ENCODE results near the gene SLC37A3. TPM values are rescaled to one million over a fixed set of nuclear protein-coding genes. Genes with fewer than 3 reads are reported as not detected.
"Not testable (repeated sequence)": the region's sequence is repeated elsewhere in the genome, so short reads cannot be mapped to it uniquely, and the experiment has no call there.

The SLC37A3 gene
- total and polyA plus RNA-seq, 11 donors: 6.5 to 16.1 (median 9.5) TPM

GRCh38 chr7:140314573-140315480, 83.5 kb downstream of the SLC37A3 start:
- no peak for TF ChIP-seq CTCF (IDR thresholded peaks at IDR 0.05)
- no peak for TF ChIP-seq POLR2A (IDR thresholded peaks at IDR 0.05)
- Histone ChIP-seq H3K27ac (peak overlapping the region in 3 of 12 donors; percentile 57 to 89 (median 80)), H3K9me3 (peaks cover 0 to 19% (median 6%) of the 10 kb centered on the region in 12 donors), H3K4me1 (peaks cover 0 to 58% (median 5%) of the 10 kb centered on the region in 12 donors), H3K36me3 (no peaks in the 10 kb centered on the region), H3K27me3 (no peaks in the 10 kb centered on the region), H3K4me3 (peak overlapping the region in 1 of 12 donors; percentile 45)
- 74 to 91% (median 88%) methylated on average over 21 of the region's 21 CpGs for WGBS, 4 donors
- intact Hi-C loops (cut with DNase I): loop anchor here in 1 of 10 donors (5.0 kb wide), 1 partner anchor 143 kb away; no protein-coding TSS in a partner anchor
- no peak for DNase-seq
- ATAC-seq: peak in 1 of 4 donors; percentile 34

- no peak for TF ChIP-seq CTCF (IDR thresholded peaks at IDR 0.05)
- no peak for TF ChIP-seq POLR2A (IDR thresholded peaks at IDR 0.05)
- ATAC-seq (no peak), DNase-seq (no peak)
- no peaks in the 10 kb centered on the region for H3K36me3 ChIP-seq
- WGBS, 4 donors: 90 to 93% (median 91%) methylated on average over 2 of the region's 2 CpGs
- intact Hi-C loops (cut with DNase I): no loop called here
- H3K4me3 ChIP-seq: no peak overlapping the region
- no peaks in the 10 kb centered on the region for H3K27me3 ChIP-seq
- H3K4me1 ChIP-seq: peaks cover 0 to 50% (median 5%) of the 10 kb centered on the region in 12 donors
- H3K27ac ChIP-seq: peak overlapping the region in 1 of 12 donors; percentile 1
- H3K9me3 ChIP-seq: peaks cover 0 to 19% (median 6%) of the 10 kb centered on the region in 12 donors
Observed at GRCh38 chr7:140312141-140312846, 86.0 kb downstream of the SLC37A3 start.

GRCh38 chr7:140311128-140311527, 87.2 kb downstream of the SLC37A3 start:
- 97 to 100% (median 98%) methylated on average over 2 of the region's 2 CpGs for WGBS, 4 donors
- H3K27me3 ChIP-seq; H3K36me3 ChIP-seq; DNase-seq; ATAC-seq; H3K27ac ChIP-seq; intact Hi-C loops (cut with DNase I); H3K4me3 ChIP-seq: not testable (repeated sequence)
- Histone ChIP-seq H3K4me1 (peaks cover 0 to 39% (median 5%) of the 10 kb centered on the region in 12 donors), H3K9me3 (peaks cover 0 to 19% (median 6%) of the 10 kb centered on the region in 12 donors)

- ATAC-seq: no peak
- H3K9me3 ChIP-seq: peaks cover 0 to 19% (median 6%) of the 10 kb centered on the region in 12 donors
- H3K4me1 ChIP-seq: peaks cover 0 to 35% (median under 1%) of the 10 kb centered on the region in 12 donors
- no peak for TF ChIP-seq CTCF (IDR thresholded peaks at IDR 0.05)
- TF ChIP-seq POLR2A (IDR thresholded peaks at IDR 0.05): no peak
- intact Hi-C loops (cut with DNase I): no loop called here
- no peak for DNase-seq
- no peak overlapping the region for H3K27ac ChIP-seq
- H3K27me3 ChIP-seq: no peaks in the 10 kb centered on the region
- WGBS, 4 donors: 85 to 92% (median 89%) methylated on average over 3 of the region's 3 CpGs
- no peaks in the 10 kb centered on the region for H3K36me3 ChIP-seq
- no peak overlapping the region for H3K4me3 ChIP-seq
Observed at GRCh38 chr7:140310337-140311002, 87.9 kb downstream of the SLC37A3 start.

All from heart left ventricle (tissue), 16 donors.